HEK293 (cell line): ENCODE data around the gene TRAPPC11.
A peak's percentile ranks its signal among the peaks of the same experiment; 100 is the strongest.

Experiments used
- CTCF ChIA-PET: fragments of 350-600 bp; formaldehyde crosslinking; extraction: SDS; loops from one replicate; lab custom pipeline; 2021; ENCODE audit warnings: antibody characterized with exemption; lab: Yijun Ruan, JAX
- POLR2A ChIA-PET: fragments of 300-600 bp; formaldehyde crosslinking; extraction: SDS; loops from one replicate; lab custom pipeline; 2020; ENCODE audit warnings: antibody characterized with exemption, inconsistent platforms; lab: Yijun Ruan, JAX
- H3K27ac ChIP-seq: fragments of 200-500 bp; sonication (Bioruptor generic); 2 replicates; pipeline ENCODE4 v1.5.1; 2014; ENCODE audit warnings: low read depth, low read length, control low read depth, inconsistent platforms; ENCODE audit errors: extremely low read depth
- H3K36me3 ChIP-seq, 2 experiments: fragments of 200-500 bp in 1 of 2; sonication (Bioruptor generic) in 1 of 2; 1 replicate in 1 of 2; 2 replicates in 1 of 2; pipeline ENCODE4 v1.5.1; 2014 to 2017; ENCODE audit warnings: inconsistent platforms in 2 of 2, low read length in 2 of 2; ENCODE audit not compliant: control insufficient read depth in 2 of 2, insufficient read depth in 1 of 2
- H3K4me1 ChIP-seq: fragments of 200-500 bp; sonication (Bioruptor generic); 2 replicates; pipeline ENCODE4 v1.5.1; 2014; ENCODE audit warnings: mild to moderate bottlenecking, low read length, inconsistent platforms; ENCODE audit not compliant: control insufficient read depth, insufficient read depth
- H3K4me3 ChIP-seq: 2 replicates; pipeline ENCODE4 v1.5.1; 2011; ENCODE audit warnings: low read depth, mild to moderate bottlenecking, control low read depth, low read length, moderate library complexity
- H3K9me3 ChIP-seq: fragments of 200-500 bp; sonication (Bioruptor generic); 2 replicates; pipeline ENCODE4 v1.5.1; 2014; ENCODE audit warnings: low read depth, low read length, inconsistent platforms; ENCODE audit not compliant: control insufficient read depth, insufficient read depth
- CTCF ChIP-seq: fragments of 450-650 bp; formaldehyde crosslinking; IDR thresholded peaks from 2 replicates; pipeline ENCODE4 v1.5.1; 2016; ENCODE audit warnings: missing biosample characterization, missing genetic modification characterization
- KLF1 ChIP-seq: fragments of 450-650 bp; formaldehyde crosslinking; IDR thresholded peaks from 2 replicates; pipeline ENCODE4 v1.5.1; 2016; ENCODE audit warnings: missing biosample characterization, missing genetic modification characterization
- KLF16 ChIP-seq: fragments of 450-650 bp; formaldehyde crosslinking; IDR thresholded peaks from 2 replicates; pipeline ENCODE4 v1.5.1; 2017; ENCODE audit warnings: missing biosample characterization, missing genetic modification characterization
- SP3 ChIP-seq: fragments of 450-650 bp; formaldehyde crosslinking; IDR thresholded peaks from 2 replicates; pipeline ENCODE4 v1.5.1; 2016; ENCODE audit warnings: missing biosample characterization, missing genetic modification characterization
- YY2 ChIP-seq: fragments of 450-650 bp; formaldehyde crosslinking; IDR thresholded peaks from 2 replicates; pipeline ENCODE4 v1.5.1; 2016; ENCODE audit warnings: missing biosample characterization, missing genetic modification characterization
- ZIC2 ChIP-seq: fragments of 450-650 bp; formaldehyde crosslinking; IDR thresholded peaks from 2 replicates; pipeline ENCODE4 v1.5.1; 2016; ENCODE audit warnings: missing biosample characterization, missing genetic modification characterization
- ZNF155 ChIP-seq: fragments of 450-650 bp; formaldehyde crosslinking; IDR thresholded peaks from 2 replicates; pipeline ENCODE4 v1.5.1; 2016; ENCODE audit warnings: missing biosample characterization, missing genetic modification characterization
- ZNF169 ChIP-seq: fragments of 450-650 bp; formaldehyde crosslinking; IDR thresholded peaks from 2 replicates; pipeline ENCODE4 v1.5.1; 2016; ENCODE audit warnings: missing biosample characterization, missing genetic modification characterization
- ZNF19 ChIP-seq: fragments of 450-650 bp; formaldehyde crosslinking; IDR thresholded peaks from 2 replicates; pipeline ENCODE4; 2016; ENCODE audit warnings: missing biosample characterization, missing genetic modification characterization, low read depth
- ZNF335 ChIP-seq: fragments of 450-650 bp; formaldehyde crosslinking; conservative IDR thresholded peaks from 2 replicates; pipeline ENCODE4 v1.5.1; 2016; ENCODE audit warnings: missing biosample characterization, missing genetic modification characterization
- ZNF366 ChIP-seq: fragments of 450-650 bp; formaldehyde crosslinking; conservative IDR thresholded peaks from 2 replicates; pipeline ENCODE4 v1.5.1; 2016; ENCODE audit warnings: missing biosample characterization, missing genetic modification characterization
- ZNF404 ChIP-seq: fragments of 450-650 bp; formaldehyde crosslinking; IDR thresholded peaks from 2 replicates; pipeline ENCODE4 v1.5.1; 2017; ENCODE audit warnings: missing biosample characterization, missing genetic modification characterization
- ZNF433 ChIP-seq: fragments of 450-650 bp; formaldehyde crosslinking; IDR thresholded peaks from 2 replicates; pipeline ENCODE4 v1.5.1; 2016; ENCODE audit warnings: missing biosample characterization, missing genetic modification characterization, low read depth
- ZNF449 ChIP-seq: fragments of 450-650 bp; formaldehyde crosslinking; IDR thresholded peaks from 2 replicates; pipeline ENCODE4 v1.5.1; 2017; ENCODE audit warnings: missing biosample characterization, mild to moderate bottlenecking, missing genetic modification characterization, moderate library complexity
- ZNF558 ChIP-seq: fragments of 450-650 bp; formaldehyde crosslinking; IDR thresholded peaks from 2 replicates; pipeline ENCODE4 v1.5.1; 2016; ENCODE audit warnings: missing biosample characterization, missing genetic modification characterization
- ZNF792 ChIP-seq: fragments of 450-650 bp; formaldehyde crosslinking; IDR thresholded peaks from 2 replicates; pipeline ENCODE4 v1.5.1; 2016; ENCODE audit warnings: missing biosample characterization, missing genetic modification characterization
- TF ChIP-seq, protein P1 (sequence below): fragments of 450-650 bp; formaldehyde crosslinking; IDR thresholded peaks from 2 replicates; pipeline ENCODE4 v1.5.1; 2016; ENCODE audit warnings: missing biosample characterization, missing genetic modification characterization
- TF ChIP-seq, protein P2 (sequence below): fragments of 450-650 bp; formaldehyde crosslinking; IDR thresholded peaks from 2 replicates; pipeline ENCODE4 v1.5.1; 2016; ENCODE audit warnings: missing biosample characterization, missing genetic modification characterization

The TRAPPC11 gene

DNA sequence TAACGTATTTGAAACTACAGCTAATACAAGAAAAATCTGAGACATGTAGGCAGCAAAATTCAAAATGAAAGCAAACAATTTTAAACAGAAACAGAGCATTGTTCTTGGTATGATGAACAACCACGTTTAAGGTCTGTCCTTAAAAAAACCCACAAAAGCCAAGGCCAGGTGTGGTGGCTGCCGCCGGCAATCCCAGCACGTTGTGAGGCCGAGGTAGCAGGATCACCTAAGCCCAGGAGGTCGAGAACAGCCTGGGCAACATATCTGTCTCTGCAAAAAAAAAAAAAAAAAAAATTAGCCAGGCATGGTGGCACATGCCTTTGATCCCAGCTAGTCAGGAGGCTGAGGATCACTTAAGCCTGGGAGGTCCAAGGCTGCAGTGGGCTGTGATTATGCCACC lies 13.8 kb upstream of the TRAPPC11 start (continued):
- TF ChIP-seq, protein P1, sequence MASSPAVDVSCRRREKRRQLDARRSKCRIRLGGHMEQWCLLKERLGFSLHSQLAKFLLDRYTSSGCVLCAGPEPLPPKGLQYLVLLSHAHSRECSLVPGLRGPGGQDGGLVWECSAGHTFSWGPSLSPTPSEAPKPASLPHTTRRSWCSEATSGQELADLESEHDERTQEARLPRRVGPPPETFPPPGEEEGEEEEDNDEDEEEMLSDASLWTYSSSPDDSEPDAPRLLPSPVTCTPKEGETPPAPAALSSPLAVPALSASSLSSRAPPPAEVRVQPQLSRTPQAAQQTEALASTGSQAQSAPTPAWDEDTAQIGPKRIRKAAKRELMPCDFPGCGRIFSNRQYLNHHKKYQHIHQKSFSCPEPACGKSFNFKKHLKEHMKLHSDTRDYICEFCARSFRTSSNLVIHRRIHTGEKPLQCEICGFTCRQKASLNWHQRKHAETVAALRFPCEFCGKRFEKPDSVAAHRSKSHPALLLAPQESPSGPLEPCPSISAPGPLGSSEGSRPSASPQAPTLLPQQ = no peak
- no peak for TF ChIP-seq ZNF404
- TF ChIP-seq ZNF366 (tag by site-specific recombination) = no peak
- TF ChIP-seq ZNF792 = no peak
- no peak for TF ChIP-seq ZNF558 (tag by site-specific recombination)
- TF ChIP-seq, protein P2, sequence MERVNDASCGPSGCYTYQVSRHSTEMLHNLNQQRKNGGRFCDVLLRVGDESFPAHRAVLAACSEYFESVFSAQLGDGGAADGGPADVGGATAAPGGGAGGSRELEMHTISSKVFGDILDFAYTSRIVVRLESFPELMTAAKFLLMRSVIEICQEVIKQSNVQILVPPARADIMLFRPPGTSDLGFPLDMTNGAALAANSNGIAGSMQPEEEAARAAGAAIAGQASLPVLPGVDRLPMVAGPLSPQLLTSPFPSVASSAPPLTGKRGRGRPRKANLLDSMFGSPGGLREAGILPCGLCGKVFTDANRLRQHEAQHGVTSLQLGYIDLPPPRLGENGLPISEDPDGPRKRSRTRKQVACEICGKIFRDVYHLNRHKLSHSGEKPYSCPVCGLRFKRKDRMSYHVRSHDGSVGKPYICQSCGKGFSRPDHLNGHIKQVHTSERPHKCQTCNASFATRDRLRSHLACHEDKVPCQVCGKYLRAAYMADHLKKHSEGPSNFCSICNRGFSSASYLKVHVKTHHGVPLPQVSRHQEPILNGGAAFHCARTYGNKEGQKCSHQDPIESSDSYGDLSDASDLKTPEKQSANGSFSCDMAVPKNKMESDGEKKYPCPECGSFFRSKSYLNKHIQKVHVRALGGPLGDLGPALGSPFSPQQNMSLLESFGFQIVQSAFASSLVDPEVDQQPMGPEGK (tag by site-specific recombination) = no peak
- no peak for TF ChIP-seq KLF1 (tag by site-specific recombination)
- no peak for TF ChIP-seq ZNF335
- TF ChIP-seq ZNF19 = no peak
- no peak for TF ChIP-seq SP3 (tag by site-specific recombination)
- no peak for TF ChIP-seq ZIC2 (tag by site-specific recombination)
- TF ChIP-seq YY2 (tag by site-specific recombination) = no peak

DNA sequence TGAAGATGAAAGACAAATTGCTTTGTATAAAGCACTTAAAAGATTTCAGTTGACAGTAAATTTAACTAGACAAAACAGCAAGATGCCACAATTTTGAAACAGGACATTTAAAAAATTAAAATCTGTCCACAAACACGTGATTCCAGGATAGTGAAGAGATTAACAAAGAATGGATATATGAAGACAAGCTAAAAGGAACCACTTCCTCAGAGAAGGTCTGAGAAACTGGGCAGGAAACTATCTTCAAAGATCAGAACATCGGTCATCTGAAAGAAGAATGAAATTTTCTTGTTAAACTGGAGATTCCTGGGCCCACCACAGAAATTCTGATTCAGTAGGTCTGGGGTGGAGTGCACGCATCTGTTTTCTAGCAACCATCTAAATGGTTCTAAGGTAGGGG lies 1.5 kb upstream of the TRAPPC11 start:
- Histone ChIP-seq H3K4me1 (no peaks in the 10 kb centered on the region), H3K27ac (no peak overlapping the region), H3K9me3 (no peaks in the 10 kb centered on the region), H3K36me3 (peaks cover 0 to 25% of the 10 kb centered on the region in 2 experiments; a peak in 2 of 3 replicates), H3K4me3 (0 out of 2 replicates have a peak overlapping the region, but pooled peaks have one; percentile 49)
- TF ChIP-seq ZNF169 (tag by site-specific recombination) (no peak), ZNF558 (tag by site-specific recombination) (no peak), ZNF449 (tag by site-specific recombination) (no peak), ZNF155 (tag by site-specific recombination) (no peak), KLF16 (tag by site-specific recombination) (no peak), CTCF (tag by site-specific recombination) (no peak), ZNF433 (tag by site-specific recombination) (no peak)
- CTCF ChIA-PET = interaction anchor here (0.7 kb wide), 1 partner anchor 42 kb away, joined by 3 read pairs; no protein-coding TSS in a partner anchor
- POLR2A ChIA-PET = no interaction called here
